Type B pancreatic cell (in vitro differentiated cells): ENCODE data around the gene LRP1B. TPM values are rescaled to one million over a fixed set of nuclear protein-coding genes. Genes with fewer than 3 reads are reported as not detected.

Experiments
- DNase-seq: peaks from one replicate; pipeline ENCODE4 v3.0.0; 2021; ENCODE audit warnings: mixed read lengths; ENCODE audit not compliant: unreplicated experiment; ENCODE audit errors: extremely low spot score
- H3K27ac Mint-ChIP-seq: 2 replicates; pipeline ENCODE4 v1.8.0; 2021; ENCODE audit warnings: mild to moderate bottlenecking, mixed read lengths
- H3K27me3 Mint-ChIP-seq: 2 replicates; pipeline ENCODE4 v1.8.0; 2021; ENCODE audit warnings: mixed read lengths
- H3K36me3 Mint-ChIP-seq: 2 replicates; pipeline ENCODE4 v1.8.0; 2021; ENCODE audit warnings: mixed read lengths
- H3K4me1 Mint-ChIP-seq: one replicate; pipeline ENCODE4 v1.8.0; 2021; ENCODE audit warnings: mixed read lengths; ENCODE audit not compliant: unreplicated experiment
- H3K4me3 Mint-ChIP-seq: 2 replicates; pipeline ENCODE4 v1.8.0; 2021; ENCODE audit warnings: mild to moderate bottlenecking, mixed read lengths
- H3K9me3 Mint-ChIP-seq: 2 replicates; pipeline ENCODE4 v1.8.0; 2021; ENCODE audit warnings: mixed read lengths
- total RNA-seq: library from RNA; stranded (reverse); gene quantifications from 2 replicates; pipeline ENCODE4 v1.2.1, GENCODE V29; 2021; ENCODE audit warnings: low replicate concordance
- TF ChIP-seq, protein P1 (sequence below): fragments of 200-600 bp; sonication (generic); conservative IDR thresholded peaks from 2 replicates; pipeline ENCODE4 v1.5.0; 2021; ENCODE audit warnings: antibody characterized with exemption, mild to moderate bottlenecking

Gene LRP1B
- total RNA-seq, 1 donor from 2014 or later, result 16.0 TPM

DNA sequence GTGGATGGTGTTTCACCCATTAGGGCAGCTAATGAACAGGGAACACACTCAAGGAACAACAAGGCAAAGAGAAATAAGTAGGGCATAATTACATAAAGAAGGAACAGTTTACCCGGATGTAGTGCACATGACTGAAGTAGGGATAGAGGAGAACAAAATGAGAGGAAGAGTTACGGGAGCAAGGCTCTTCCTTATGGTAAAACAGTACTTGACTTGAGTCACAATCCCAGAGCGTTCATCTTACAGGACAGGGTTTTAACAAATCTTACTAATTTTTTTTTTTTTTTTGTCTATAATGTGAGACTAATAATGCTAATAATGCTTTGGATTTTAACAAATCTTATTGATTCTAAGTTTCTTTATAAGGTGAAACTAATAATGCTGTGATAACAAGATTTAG lies 1329.5 kb downstream of the LRP1B start:
- H3K4me3 Mint-ChIP-seq, result no peak overlapping the region
- H3K27ac Mint-ChIP-seq, result no peak overlapping the region
- H3K27me3 Mint-ChIP-seq, result no peaks in the 10 kb centered on the region
- DNase-seq, result no peak
- no peaks in the 10 kb centered on the region for H3K36me3 Mint-ChIP-seq
- TF ChIP-seq, protein P1, sequence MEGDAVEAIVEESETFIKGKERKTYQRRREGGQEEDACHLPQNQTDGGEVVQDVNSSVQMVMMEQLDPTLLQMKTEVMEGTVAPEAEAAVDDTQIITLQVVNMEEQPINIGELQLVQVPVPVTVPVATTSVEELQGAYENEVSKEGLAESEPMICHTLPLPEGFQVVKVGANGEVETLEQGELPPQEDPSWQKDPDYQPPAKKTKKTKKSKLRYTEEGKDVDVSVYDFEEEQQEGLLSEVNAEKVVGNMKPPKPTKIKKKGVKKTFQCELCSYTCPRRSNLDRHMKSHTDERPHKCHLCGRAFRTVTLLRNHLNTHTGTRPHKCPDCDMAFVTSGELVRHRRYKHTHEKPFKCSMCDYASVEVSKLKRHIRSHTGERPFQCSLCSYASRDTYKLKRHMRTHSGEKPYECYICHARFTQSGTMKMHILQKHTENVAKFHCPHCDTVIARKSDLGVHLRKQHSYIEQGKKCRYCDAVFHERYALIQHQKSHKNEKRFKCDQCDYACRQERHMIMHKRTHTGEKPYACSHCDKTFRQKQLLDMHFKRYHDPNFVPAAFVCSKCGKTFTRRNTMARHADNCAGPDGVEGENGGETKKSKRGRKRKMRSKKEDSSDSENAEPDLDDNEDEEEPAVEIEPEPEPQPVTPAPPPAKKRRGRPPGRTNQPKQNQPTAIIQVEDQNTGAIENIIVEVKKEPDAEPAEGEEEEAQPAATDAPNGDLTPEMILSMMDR, result no peak
- H3K9me3 Mint-ChIP-seq, result no peaks in the 10 kb centered on the region
- H3K4me1 Mint-ChIP-seq, result peaks cover 4% of the 10 kb centered on the region

DNA sequence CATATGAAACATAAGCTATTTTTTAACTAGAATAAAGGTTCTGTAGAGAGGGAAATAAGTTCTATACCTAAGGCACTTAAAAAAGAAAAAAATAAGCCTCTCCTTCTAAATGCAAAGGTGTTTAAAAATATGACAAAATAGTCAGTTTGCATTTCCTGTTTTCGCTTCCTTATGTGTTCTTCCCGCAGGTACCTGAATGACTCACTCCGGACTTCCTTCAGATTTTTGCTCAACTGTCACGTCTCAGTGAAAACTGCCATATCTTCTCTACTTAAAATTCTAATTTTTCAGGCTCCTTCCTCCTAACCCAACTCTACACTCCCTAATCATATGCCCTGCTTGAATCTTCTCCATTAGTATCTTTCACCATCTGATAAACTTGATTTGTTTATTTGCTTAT lies 1333.1 kb downstream of the LRP1B start:
- no peaks in the 10 kb centered on the region for H3K36me3 Mint-ChIP-seq
- TF ChIP-seq, protein P1, result no peak
- no peaks in the 10 kb centered on the region for H3K9me3 Mint-ChIP-seq
- no peaks in the 10 kb centered on the region for H3K4me1 Mint-ChIP-seq
- H3K27ac Mint-ChIP-seq, result no peak overlapping the region
- no peak for DNase-seq
- H3K4me3 Mint-ChIP-seq, result no peak overlapping the region
- H3K27me3 Mint-ChIP-seq, result no peaks in the 10 kb centered on the region

DNA sequence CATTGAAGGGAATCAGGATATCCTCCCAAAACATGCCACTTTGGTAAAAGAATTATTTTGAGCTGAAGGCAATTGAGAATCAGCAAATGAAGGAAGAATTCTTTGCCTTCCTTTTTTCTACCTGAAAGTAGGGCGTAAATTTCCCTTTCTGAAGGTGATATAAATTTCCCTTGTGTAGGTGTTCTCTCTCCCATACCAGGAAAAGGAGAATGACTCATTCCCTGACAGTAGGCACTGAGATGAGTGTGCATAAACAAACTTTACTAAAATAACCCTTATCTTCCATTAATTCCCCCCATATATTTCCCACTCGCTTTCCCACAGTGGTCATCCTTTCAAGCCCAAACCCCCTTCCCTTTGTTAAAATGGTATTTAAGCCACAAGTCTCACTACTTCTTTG lies 1339.0 kb downstream of the LRP1B start:
- Mint-ChIP-seq H3K27me3 (no peaks in the 10 kb centered on the region), H3K27ac (no peak overlapping the region), H3K9me3 (peaks cover 9% of the 10 kb centered on the region), H3K4me3 (no peak overlapping the region), H3K36me3 (no peaks in the 10 kb centered on the region), H3K4me1 (peaks cover under 1% of the 10 kb centered on the region)
- no peak for DNase-seq
- TF ChIP-seq, protein P1, result no peak

- Mint-ChIP-seq H3K9me3 (peaks cover 9% of the 10 kb centered on the region), H3K4me3 (no peak overlapping the region), H3K4me1 (peaks cover 4% of the 10 kb centered on the region), H3K27ac (no peak overlapping the region), H3K36me3 (no peaks in the 10 kb centered on the region), H3K27me3 (no peaks in the 10 kb centered on the region)
- TF ChIP-seq, protein P1, result no peak
- DNase-seq, result no peak
These were observed 1344.2 kb downstream of the LRP1B start for GRCh38 chr2:140786585-140786984.

DNA sequence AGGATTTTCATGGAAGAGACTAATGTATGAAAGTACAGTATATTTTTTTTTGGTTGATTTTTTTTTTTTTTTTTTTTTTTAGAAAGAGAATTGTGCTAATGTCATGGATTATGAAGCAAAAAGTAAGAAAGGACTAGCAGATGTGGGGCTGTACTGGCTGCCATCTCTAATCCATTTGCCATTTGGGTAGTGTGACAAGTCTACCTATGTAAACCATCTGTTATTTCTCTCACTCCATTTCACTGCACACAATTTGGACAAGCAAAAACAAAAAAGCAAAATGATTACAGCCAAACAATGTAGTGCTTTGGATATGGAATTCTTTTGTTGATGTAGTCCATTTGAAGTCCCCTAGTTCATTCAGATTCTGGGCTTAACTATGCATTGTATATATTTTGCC lies 1355.4 kb downstream of the LRP1B start:
- TF ChIP-seq, protein P1, result no peak
- no peak overlapping the region for H3K4me3 Mint-ChIP-seq

GRCh38 chr2:140770645-140771044 lies 1360.2 kb downstream of the LRP1B start:
- Mint-ChIP-seq H3K9me3 (no peaks in the 10 kb centered on the region), H3K4me1 (no peaks in the 10 kb centered on the region), H3K4me3 (no peak overlapping the region), H3K27me3 (no peaks in the 10 kb centered on the region), H3K27ac (no peak overlapping the region), H3K36me3 (no peaks in the 10 kb centered on the region)
- no peak for DNase-seq
- TF ChIP-seq, protein P1, result no peak

More for the DNA sequence above, 1355.4 kb downstream of the LRP1B start:
- DNase-seq, result no peak
- Mint-ChIP-seq H3K36me3 (no peaks in the 10 kb centered on the region), H3K27ac (no peak overlapping the region), H3K27me3 (no peaks in the 10 kb centered on the region), H3K4me1 (no peaks in the 10 kb centered on the region), H3K9me3 (no peaks in the 10 kb centered on the region)
